Neuronal stem cell (in vitro differentiated cells): ENCODE results near the gene SLC7A5.

ENCODE experiments used
- DNase-seq: peaks from one replicate; pipeline ENCODE4 v3.0.0-alpha.2; 2013; ENCODE audit warnings: low spot score
- H2AFZ ChIP-seq: one replicate; pipeline ENCODE4 v1.6.1; 2013; ENCODE audit warnings: mild to moderate bottlenecking, low read length, inconsistent platforms
- H2AK5ac ChIP-seq: 2 replicates; pipeline ENCODE4 v1.6.1; 2013; ENCODE audit warnings: low read depth, mild to moderate bottlenecking, inconsistent platforms, low read length, moderate library complexity, mixed read lengths
- H2BK120ac ChIP-seq: 2 replicates; pipeline ENCODE4 v1.6.1; 2013; ENCODE audit warnings: low read depth, mild to moderate bottlenecking, inconsistent platforms, low read length, moderate library complexity, mixed read lengths
- H2BK12ac ChIP-seq: one replicate; pipeline ENCODE4 v1.6.1; 2013; ENCODE audit warnings: low read length, inconsistent platforms
- H2BK15ac ChIP-seq: 2 replicates; pipeline ENCODE4 v1.6.1; 2013; ENCODE audit warnings: mild to moderate bottlenecking, low read length, inconsistent platforms, mixed read lengths
- H2BK5ac ChIP-seq: one replicate; pipeline ENCODE4 v1.6.1; 2013; ENCODE audit warnings: inconsistent platforms, mild to moderate bottlenecking, low read length, moderate library complexity
- H3K14ac ChIP-seq: one replicate; pipeline ENCODE4 v1.6.1; 2013; ENCODE audit warnings: low read length, inconsistent platforms
- H3K18ac ChIP-seq: 2 replicates; pipeline ENCODE4 v1.6.1; 2013; ENCODE audit warnings: low read length, inconsistent platforms
- H3K23ac ChIP-seq: 2 replicates; pipeline ENCODE4 v1.6.1; 2013; ENCODE audit warnings: low read depth, mild to moderate bottlenecking, mixed read lengths, low read length, inconsistent platforms; ENCODE audit not compliant: poor library complexity
- H3K27ac ChIP-seq: replicated peaks from 3 replicates; pipeline ENCODE4 v1.5.1; 2013; ENCODE audit warnings: low read length, inconsistent platforms
- H3K27me3 ChIP-seq, 3 experiments: 2 replicates each; pipeline ENCODE4 v1.6.1; 2013; ENCODE audit warnings: low read length in 3 of 3, mild to moderate bottlenecking in 2 of 3, inconsistent platforms in 1 of 3, low read depth in 1 of 3, mixed read lengths in 1 of 3, moderate library complexity in 1 of 3; ENCODE audit not compliant: control insufficient read depth in 3 of 3, insufficient read depth in 3 of 3
- H3K36me3 ChIP-seq, 2 donors: replicated peaks in 1 of 2; 2 replicates each; pipeline ENCODE4 v1.6.1; 2013; ENCODE audit warnings: low read length in 2 of 2; ENCODE audit not compliant: control insufficient read depth in 2 of 2, insufficient read depth in 2 of 2
- H3K4ac ChIP-seq: 2 replicates; pipeline ENCODE4 v1.6.1; 2013; ENCODE audit warnings: inconsistent platforms, mild to moderate bottlenecking, low read length, moderate library complexity
- H3K4me1 ChIP-seq, 2 donors: 1 replicate in 1 of 2; 2 replicates in 1 of 2; pipeline ENCODE4 v1.6.1; 2013; ENCODE audit warnings: low read length in 2 of 2, low read depth in 1 of 2; ENCODE audit not compliant: control insufficient read depth in 2 of 2, insufficient read depth in 1 of 2
- H3K4me2 ChIP-seq: one replicate; pipeline ENCODE4 v1.6.1; 2013; ENCODE audit warnings: mild to moderate bottlenecking, low read length, inconsistent platforms; ENCODE audit not compliant: insufficient read depth, poor library complexity, severe bottlenecking
- H3K4me3 ChIP-seq, 2 donors: 2 replicates each; pipeline ENCODE4 v1.5.1; 2013; ENCODE audit warnings: low read length in 2 of 2, mild to moderate bottlenecking in 2 of 2, inconsistent platforms in 1 of 2, moderate library complexity in 1 of 2
- H3K79me1 ChIP-seq: one replicate; pipeline ENCODE4 v1.6.1; 2013; ENCODE audit warnings: low read depth, mild to moderate bottlenecking, inconsistent platforms, low read length, moderate library complexity
- H3K9ac ChIP-seq: one replicate; pipeline ENCODE4 v1.6.1; 2013; ENCODE audit warnings: mild to moderate bottlenecking, low read depth, low read length, inconsistent platforms; ENCODE audit not compliant: poor library complexity
- H3K9me3 ChIP-seq, 2 donors: replicated peaks in 1 of 2; 2 replicates each; pipeline versions ENCODE3 to v1.6.1; 2013; ENCODE audit warnings: low read length in 2 of 2, mild to moderate bottlenecking in 2 of 2, inconsistent platforms in 1 of 2, low read depth in 1 of 2, mixed read lengths in 1 of 2, moderate library complexity in 1 of 2; ENCODE audit not compliant: control insufficient read depth in 2 of 2, insufficient read depth in 1 of 2
- H4K8ac ChIP-seq: one replicate; pipeline ENCODE4 v1.6.1; 2013; ENCODE audit warnings: low read depth, mild to moderate bottlenecking, inconsistent platforms, low read length, moderate library complexity
- H4K91ac ChIP-seq: one replicate; pipeline ENCODE4 v1.6.1; 2013; ENCODE audit warnings: low read length, low read depth, mild to moderate bottlenecking, inconsistent platforms; ENCODE audit not compliant: poor library complexity
- WGBS, 2 donors: extraction: QIAGEN DNeasy Blood & Tissue Kit; methylation state at CpG; one replicate each; pipeline ENCODE4 v1.1.7; 2013; ENCODE audit warnings: missing lambda C conversion rate in 2 of 2, mixed read lengths in 1 of 2; ENCODE audit not compliant: insufficient read length in 2 of 2, insufficient replicate concordance in 1 of 2; ENCODE audit errors: extremely low coverage in 2 of 2; 5-methylcytosine and 5-hydroxymethylcytosine counted together

The SLC7A5 gene

GRCh38 chr16:87838643-87839541, 30.4 kb downstream of the SLC7A5 start:
- no CpG with 5 or more reads among the region's 27 CpGs for WGBS, 2 donors
- Histone ChIP-seq H2BK12ac (no peak overlapping the region), H3K14ac (peak overlapping the region; percentile 51), H4K8ac (no peak overlapping the region), H3K36me3 (peaks cover 19 to 73% of the 10 kb centered on the region in 2 donors), H2AFZ (no peak overlapping the region), H2BK120ac (peak overlapping the region; percentile 61), H3K79me1 (no peaks in the 10 kb centered on the region), H3K4me1 (peaks cover 0 to 9% of the 10 kb centered on the region in 2 donors), H3K9ac (peak overlapping the region; percentile 70), H3K4me3 (no peak overlapping the region), H3K4me2 (no peak overlapping the region), H3K4ac (no peak overlapping the region), H3K27me3 (no peaks in the 10 kb centered on the region), H2BK5ac (no peak overlapping the region), H3K9me3 (no peaks in the 10 kb centered on the region), H2AK5ac (peak overlapping the region; percentile 68), H3K18ac (peak overlapping the region; percentile 70), H4K91ac (no peak overlapping the region), H3K27ac (no peak overlapping the region), H2BK15ac (no peak overlapping the region), H3K23ac (peak overlapping the region; percentile 52)
- no peak for DNase-seq

GRCh38 chr16:87837627-87838289, 31.5 kb downstream of the SLC7A5 start:
- H3K9ac ChIP-seq, result no peak overlapping the region
- H3K4me2 ChIP-seq, result no peak overlapping the region
- H3K9me3 ChIP-seq, result no peaks in the 10 kb centered on the region
- H2BK5ac ChIP-seq, result peak overlapping the region; percentile 66
- peak overlapping the region; percentile 46 for H2AK5ac ChIP-seq
- no peak overlapping the region for H4K91ac ChIP-seq
- no peak overlapping the region for H2BK120ac ChIP-seq
- peak overlapping the region; percentile 24 for H2BK15ac ChIP-seq
- H3K14ac ChIP-seq, result peak overlapping the region; percentile 63
- H3K4me3 ChIP-seq, result no peak overlapping the region
- no peak overlapping the region for H2AFZ ChIP-seq
- no peaks in the 10 kb centered on the region for H3K27me3 ChIP-seq
- no peak overlapping the region for H4K8ac ChIP-seq
- no peak overlapping the region for H3K4ac ChIP-seq
- peaks cover 0 to 7% of the 10 kb centered on the region in 2 donors for H3K4me1 ChIP-seq
- no peak overlapping the region for H3K23ac ChIP-seq
- peaks cover 1% of the 10 kb centered on the region for H3K79me1 ChIP-seq
- peaks cover 21 to 81% of the 10 kb centered on the region in 2 donors for H3K36me3 ChIP-seq
- no peak overlapping the region for H3K27ac ChIP-seq
- WGBS, 2 donors, result no CpG with 5 or more reads among the region's 21 CpGs
- peak overlapping the region; percentile 57 for H3K18ac ChIP-seq
- no peak for DNase-seq
- peak overlapping the region; percentile 58 for H2BK12ac ChIP-seq

- DNase-seq, result no peak
- no CpG with 5 or more reads among the region's 17 CpGs for WGBS, 2 donors
- Histone ChIP-seq H2BK12ac (no peak overlapping the region), H3K4me3 (peak overlapping the region in 1 of 2 donors; percentile 42), H4K8ac (peak overlapping the region; percentile 65), H3K4me2 (no peak overlapping the region), H2AK5ac (peak overlapping the region; percentile 75), H3K9ac (no peak overlapping the region), H3K4me1 (peaks cover 0 to 7% of the 10 kb centered on the region in 2 donors), H3K4ac (no peak overlapping the region), H3K27me3 (no peaks in the 10 kb centered on the region), H2BK120ac (no peak overlapping the region), H3K36me3 (peaks cover 21 to 74% of the 10 kb centered on the region in 2 donors), H3K14ac (peak overlapping the region; percentile 38), H3K79me1 (peaks cover 1% of the 10 kb centered on the region), H4K91ac (no peak overlapping the region), H2BK5ac (peak overlapping the region; percentile 66), H2BK15ac (no peak overlapping the region), H3K18ac (peak overlapping the region; percentile 48), H3K27ac (no peak overlapping the region), H3K23ac (no peak overlapping the region), H2AFZ (no peak overlapping the region), H3K9me3 (no peaks in the 10 kb centered on the region)
These were observed 32.3 kb downstream of the SLC7A5 start for GRCh38 chr16:87836844-87837581.
